Esophagus muscularis mucosa (tissue), 4 donors: ENCODE measurements around the gene DOCK3. TPM values are rescaled to one million over a fixed set of nuclear protein-coding genes. Genes with fewer than 3 reads are reported as not detected.

Experiments used
- DNase-seq: peaks from one replicate; pipeline ENCODE4 v3.0.0-alpha.2; 2017; ENCODE audit errors: extremely low spot score
- H3K27ac ChIP-seq, 4 donors: fragments of 200-600 bp; sonication (generic); replicated peaks in 1 of 4; 1 replicate in 3 of 4; 2 replicates in 1 of 4; pipeline ENCODE4 v1.5.1; 2016 to 2019; ENCODE audit warnings: mild to moderate bottlenecking in 1 of 4
- H3K27me3 ChIP-seq, 4 donors: fragments of 200-600 bp; sonication (generic); one replicate each; pipeline versions ENCODE4 v1.5.1 to v1.6.0; 2016 to 2019
- H3K36me3 ChIP-seq, 4 donors: fragments of 200-600 bp; sonication (generic); one replicate each; pipeline ENCODE4 v1.5.1; 2016 to 2019
- H3K4me1 ChIP-seq, 4 donors: fragments of 200-600 bp; sonication (generic); one replicate each; pipeline ENCODE4 v1.5.1; 2016 to 2019
- H3K4me3 ChIP-seq, 4 donors: fragments of 200-600 bp; sonication (generic); 1 replicate in 2 of 4; 2 replicates in 2 of 4; pipeline ENCODE4 v1.5.1; 2016 to 2019; ENCODE audit warnings: mild to moderate bottlenecking in 4 of 4, moderate library complexity in 1 of 4
- H3K9me3 ChIP-seq, 4 donors: fragments of 200-600 bp; sonication (generic); 1 replicate in 3 of 4; 2 replicates in 1 of 4; pipeline ENCODE4 v1.5.1; 2016 to 2019
- EP300 ChIP-seq: sonication (generic); formaldehyde crosslinking; IDR thresholded peaks from one replicate; pipeline ENCODE4 v1.6.1; 2017; ENCODE audit warnings: antibody characterized with exemption
- POLR2A ChIP-seq: fragments of 450-650 bp; IDR thresholded peaks from one replicate; pipeline ENCODE4 v1.6.1; 2017; ENCODE audit warnings: antibody characterized with exemption, moderate library complexity, mild to moderate bottlenecking, low read depth
- POLR2AphosphoS5 ChIP-seq, 2 donors: sonication (generic); formaldehyde crosslinking; IDR thresholded peaks; one replicate each; pipeline ENCODE4 v1.6.1; 2017; ENCODE audit warnings: antibody characterized with exemption in 2 of 2
- WGBS: methylation state at CpG from one replicate; pipeline ENCODE4 v1.1.5; 2018; 5-methylcytosine and 5-hydroxymethylcytosine counted together
- intact Hi-C: fragments of 100-400 bp; cut with DNase I; formaldehyde crosslinking; loops from one replicate; pipeline ENCODE4 v1.15.1; 2023
- total RNA-seq, 4 donors: library from RNA; depleted of rRNA; stranded (reverse); fragments of >200 nt; gene quantifications; one replicate each; pipeline versions ENCODE4 v1.1.0 to v1.2.1, GENCODE V29; 2016
- TF ChIP-seq, protein P1 (sequence below), 3 experiments: fragments of 200-600 bp in 2 of 3; fragments of 450-650 bp in 1 of 3; sonication (generic) in 2 of 3; IDR thresholded peaks; one replicate each; pipeline ENCODE4 v1.5.1; 2017 to 2019; ENCODE audit warnings: antibody characterized with exemption in 3 of 3, mild to moderate bottlenecking in 2 of 3, moderate library complexity in 1 of 3

DOCK3 gene
- total RNA-seq, 4 donors from 2014 or later, result 5.4 to 10.6 (median 7.2) TPM

GRCh38 chr3:51141573-51141972 is 466.8 kb downstream of the DOCK3 start:
- Histone ChIP-seq H3K4me1 (no peaks in the 10 kb centered on the region), H3K27ac (no peak overlapping the region), H3K27me3 (no peaks in the 10 kb centered on the region), H3K9me3 (no peaks in the 10 kb centered on the region), H3K36me3 (no peaks in the 10 kb centered on the region), H3K4me3 (no peak overlapping the region)
- WGBS, result 64% methylated on average over 2 of the region's 2 CpGs
- TF ChIP-seq POLR2A, result no peak
- TF ChIP-seq, protein P1, sequence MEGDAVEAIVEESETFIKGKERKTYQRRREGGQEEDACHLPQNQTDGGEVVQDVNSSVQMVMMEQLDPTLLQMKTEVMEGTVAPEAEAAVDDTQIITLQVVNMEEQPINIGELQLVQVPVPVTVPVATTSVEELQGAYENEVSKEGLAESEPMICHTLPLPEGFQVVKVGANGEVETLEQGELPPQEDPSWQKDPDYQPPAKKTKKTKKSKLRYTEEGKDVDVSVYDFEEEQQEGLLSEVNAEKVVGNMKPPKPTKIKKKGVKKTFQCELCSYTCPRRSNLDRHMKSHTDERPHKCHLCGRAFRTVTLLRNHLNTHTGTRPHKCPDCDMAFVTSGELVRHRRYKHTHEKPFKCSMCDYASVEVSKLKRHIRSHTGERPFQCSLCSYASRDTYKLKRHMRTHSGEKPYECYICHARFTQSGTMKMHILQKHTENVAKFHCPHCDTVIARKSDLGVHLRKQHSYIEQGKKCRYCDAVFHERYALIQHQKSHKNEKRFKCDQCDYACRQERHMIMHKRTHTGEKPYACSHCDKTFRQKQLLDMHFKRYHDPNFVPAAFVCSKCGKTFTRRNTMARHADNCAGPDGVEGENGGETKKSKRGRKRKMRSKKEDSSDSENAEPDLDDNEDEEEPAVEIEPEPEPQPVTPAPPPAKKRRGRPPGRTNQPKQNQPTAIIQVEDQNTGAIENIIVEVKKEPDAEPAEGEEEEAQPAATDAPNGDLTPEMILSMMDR (IDR thresholded peaks at IDR 0.05), result no peak
- no peak for TF ChIP-seq POLR2AphosphoS5 (IDR thresholded peaks at IDR 0.05)
- TF ChIP-seq EP300, result no peak
- intact Hi-C loops, result no loop called here
- DNase-seq, result no peak

- WGBS, result 86% methylated on average over 8 of the region's 8 CpGs
- H3K4me3 ChIP-seq, result no peak overlapping the region
- intact Hi-C loops, result no loop called here
- H3K4me1 ChIP-seq, result no peaks in the 10 kb centered on the region
- DNase-seq, result no peak
- H3K27ac ChIP-seq, result no peak overlapping the region
- TF ChIP-seq EP300, result no peak
- TF ChIP-seq POLR2A, result no peak
- no peaks in the 10 kb centered on the region for H3K27me3 ChIP-seq
- H3K9me3 ChIP-seq, result no peaks in the 10 kb centered on the region
- no peaks in the 10 kb centered on the region for H3K36me3 ChIP-seq
Observed at GRCh38 chr3:51145811-51146585, 471.3 kb downstream of the DOCK3 start.

- H3K36me3 ChIP-seq, result no peaks in the 10 kb centered on the region
Observed at GRCh38 chr3:51146781-51147180, 472.1 kb downstream of the DOCK3 start.

GRCh38 chr3:51156147-51156546 is 481.4 kb downstream of the DOCK3 start:
- H3K27ac ChIP-seq, result no peak overlapping the region
- WGBS, result 82% methylated on average over 2 of the region's 2 CpGs
- TF ChIP-seq POLR2A (no peak), POLR2AphosphoS5 (IDR thresholded peaks at IDR 0.05) (no peak), EP300 (no peak)
- TF ChIP-seq, protein P1 (IDR thresholded peaks at IDR 0.05), result no peak
- intact Hi-C loops, result no loop called here
- H3K36me3 ChIP-seq, result peaks cover 0 to 4% (median 0%) of the 10 kb centered on the region in 4 donors
- H3K27me3 ChIP-seq, result no peaks in the 10 kb centered on the region
- no peak overlapping the region for H3K4me3 ChIP-seq
- DNase-seq, result no peak
- H3K9me3 ChIP-seq, result no peaks in the 10 kb centered on the region
- H3K4me1 ChIP-seq, result no peaks in the 10 kb centered on the region

More at GRCh38 chr3:51146781-51147180, 472.1 kb downstream of the DOCK3 start:
- no peaks in the 10 kb centered on the region for H3K9me3 ChIP-seq
- no peaks in the 10 kb centered on the region for H3K27me3 ChIP-seq
- TF ChIP-seq EP300 (no peak), POLR2A (no peak), POLR2AphosphoS5 (IDR thresholded peaks at IDR 0.05) (no peak)
- no peaks in the 10 kb centered on the region for H3K4me1 ChIP-seq
- 95% methylated on average over 2 of the region's 2 CpGs for WGBS
- intact Hi-C loops, result no loop called here
- H3K4me3 ChIP-seq, result no peak overlapping the region
- no peak overlapping the region for H3K27ac ChIP-seq
- DNase-seq, result no peak

- Histone ChIP-seq H3K4me3 (no peak overlapping the region), H3K4me1 (peaks cover 0 to 14% (median 3%) of the 10 kb centered on the region in 4 donors), H3K27ac (no peak overlapping the region), H3K27me3 (no peaks in the 10 kb centered on the region), H3K9me3 (no peaks in the 10 kb centered on the region), H3K36me3 (no peaks in the 10 kb centered on the region)
- 46% methylated on average over 1 of the region's 1 CpG for WGBS
- intact Hi-C loops, result no loop called here
- TF ChIP-seq POLR2AphosphoS5 (IDR thresholded peaks at IDR 0.05), result no peak
- no peak for TF ChIP-seq EP300
- TF ChIP-seq POLR2A, result no peak
- TF ChIP-seq, protein P1 (IDR thresholded peaks at IDR 0.05), result no peak
- no peak for DNase-seq
Observed at GRCh38 chr3:51163051-51163450, 488.3 kb downstream of the DOCK3 start.
